HEK293T (cell line): ENCODE data around the gene COL27A1.

ENCODE experiments used
- BHLHE40 ChIP-seq: fragments of 450-650 bp; IDR thresholded peaks from 2 replicates; pipeline ENCODE4 v1.6.1; 2016; ENCODE audit warnings: mild to moderate bottlenecking, moderate library complexity, borderline replicate concordance
- ELF4 ChIP-seq: fragments of 450-650 bp; IDR thresholded peaks from 2 replicates; pipeline ENCODE4 v1.6.1; 2017; ENCODE audit warnings: antibody characterized with exemption
- FOXA1 ChIP-seq: fragments of 450-650 bp; IDR thresholded peaks from 2 replicates; pipeline ENCODE4 v1.6.1; 2016; ENCODE audit warnings: mild to moderate bottlenecking
- FOXM1 ChIP-seq: fragments of 450-650 bp; IDR thresholded peaks from 2 replicates; pipeline ENCODE4 v1.6.1; 2017; ENCODE audit warnings: mild to moderate bottlenecking, borderline replicate concordance
- HDGF ChIP-seq: fragments of 450-650 bp; IDR thresholded peaks from 2 replicates; pipeline ENCODE4 v1.6.1; 2017; ENCODE audit warnings: antibody characterized with exemption, borderline replicate concordance
- SP1 ChIP-seq: fragments of 450-650 bp; IDR thresholded peaks from 2 replicates; pipeline ENCODE4 v1.6.1; 2017
- SUZ12 ChIP-seq: fragments of 450-650 bp; IDR thresholded peaks from 2 replicates; pipeline ENCODE4 v1.6.1; 2016; ENCODE audit warnings: mild to moderate bottlenecking
- TARDBP ChIP-seq: fragments of 450-650 bp; IDR thresholded peaks from 2 replicates; pipeline ENCODE4 v1.6.1; 2016
- ZNF384 ChIP-seq: fragments of 450-650 bp; IDR thresholded peaks from 2 replicates; pipeline ENCODE4 v1.6.1; 2016

DNA sequence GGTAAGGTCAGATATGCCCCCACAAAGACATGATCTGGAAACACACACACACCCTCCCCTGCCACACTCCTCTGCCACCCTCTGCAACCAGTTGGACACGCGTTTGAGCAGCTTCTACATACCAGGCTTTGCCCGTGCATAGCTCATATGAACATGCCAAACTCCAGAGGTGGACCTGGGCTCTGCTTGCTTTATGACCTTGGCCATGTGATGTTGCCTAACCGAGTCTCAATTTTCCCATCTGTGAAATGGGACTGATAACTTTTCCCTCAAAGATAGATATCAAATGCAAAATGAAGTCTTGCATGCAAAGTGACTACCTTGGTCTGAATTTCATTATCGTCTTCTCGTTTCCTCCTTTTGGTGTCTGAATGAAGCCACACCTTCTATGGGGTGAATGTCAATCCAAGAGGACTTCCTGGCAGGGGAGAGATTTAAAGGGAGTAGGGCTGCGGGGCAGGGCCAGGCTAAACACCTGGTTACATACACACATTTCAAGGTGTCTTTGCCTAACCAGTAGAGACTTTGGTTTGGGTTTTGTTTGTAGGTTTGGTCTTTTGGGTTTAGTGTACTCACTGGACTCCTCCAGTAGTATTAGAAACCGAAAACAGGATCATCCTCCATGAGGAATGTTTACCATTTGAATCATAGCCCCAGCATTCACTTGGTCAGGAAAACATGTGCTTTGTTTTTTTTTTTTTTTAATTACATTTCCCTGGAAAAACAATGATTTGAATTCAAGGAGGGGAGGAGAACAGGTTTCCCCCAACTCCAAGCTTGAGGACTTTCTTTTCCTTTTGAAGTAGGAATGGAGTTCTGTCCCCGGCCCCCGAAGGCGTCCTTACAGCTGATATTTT lies 63.2 kb downstream of the COL27A1 start:
- TF ChIP-seq ZNF384 (no peak), BHLHE40 (no peak), FOXM1 (no peak), HDGF (no peak), SP1 (no peak), FOXA1 (no peak), TARDBP (no peak), ELF4 (no peak), SUZ12 (no peak)
